DND-41 (cell line): ENCODE results near the gene TTN.

Experiments
- EZH2 ChIP-seq: IDR thresholded peaks from 3 replicates; pipeline ENCODE4 v1.6.1; 2012; ENCODE audit warnings: borderline replicate concordance, low read depth, mild to moderate bottlenecking, moderate library complexity, low read length, inconsistent platforms; ENCODE audit not compliant: severe bottlenecking
- TF ChIP-seq, protein P1 (sequence below): IDR thresholded peaks from 2 replicates; pipeline ENCODE4 v1.5.1; 2012; ENCODE audit warnings: borderline replicate concordance, low read length, moderate library complexity, mild to moderate bottlenecking; ENCODE audit not compliant: poor library complexity, severe bottlenecking; ENCODE audit errors: extremely low read depth

DNA sequence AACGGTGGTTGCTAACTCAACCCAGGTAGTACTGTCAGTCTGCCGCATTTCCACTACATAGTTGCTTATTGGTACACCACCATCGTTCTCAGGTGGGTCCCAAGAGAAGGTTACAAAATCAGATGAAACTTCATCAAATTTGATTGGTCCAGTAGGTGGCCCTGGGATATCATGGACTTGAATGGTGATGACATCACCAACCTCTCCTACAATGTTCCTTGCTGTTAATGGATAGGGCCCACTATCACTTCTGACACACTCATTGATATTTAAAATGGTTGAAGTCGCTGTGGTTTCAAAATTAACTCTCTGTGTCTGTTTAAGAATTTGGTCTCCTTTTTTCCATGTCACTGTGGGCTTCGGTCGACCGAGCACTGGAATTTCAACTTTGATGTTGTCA lies 232.4 kb downstream of the TTN start:
- TF ChIP-seq, protein P1, sequence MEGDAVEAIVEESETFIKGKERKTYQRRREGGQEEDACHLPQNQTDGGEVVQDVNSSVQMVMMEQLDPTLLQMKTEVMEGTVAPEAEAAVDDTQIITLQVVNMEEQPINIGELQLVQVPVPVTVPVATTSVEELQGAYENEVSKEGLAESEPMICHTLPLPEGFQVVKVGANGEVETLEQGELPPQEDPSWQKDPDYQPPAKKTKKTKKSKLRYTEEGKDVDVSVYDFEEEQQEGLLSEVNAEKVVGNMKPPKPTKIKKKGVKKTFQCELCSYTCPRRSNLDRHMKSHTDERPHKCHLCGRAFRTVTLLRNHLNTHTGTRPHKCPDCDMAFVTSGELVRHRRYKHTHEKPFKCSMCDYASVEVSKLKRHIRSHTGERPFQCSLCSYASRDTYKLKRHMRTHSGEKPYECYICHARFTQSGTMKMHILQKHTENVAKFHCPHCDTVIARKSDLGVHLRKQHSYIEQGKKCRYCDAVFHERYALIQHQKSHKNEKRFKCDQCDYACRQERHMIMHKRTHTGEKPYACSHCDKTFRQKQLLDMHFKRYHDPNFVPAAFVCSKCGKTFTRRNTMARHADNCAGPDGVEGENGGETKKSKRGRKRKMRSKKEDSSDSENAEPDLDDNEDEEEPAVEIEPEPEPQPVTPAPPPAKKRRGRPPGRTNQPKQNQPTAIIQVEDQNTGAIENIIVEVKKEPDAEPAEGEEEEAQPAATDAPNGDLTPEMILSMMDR, result no peak
- TF ChIP-seq EZH2, result no peak
